CD4-positive, alpha-beta T cell (primary cell): ENCODE data around the gene PITPNM3. TPM values are rescaled to one million over a fixed set of nuclear protein-coding genes. Genes with fewer than 3 reads are reported as not detected.

Source experiments
- ATAC-seq: fragments of 200-7000 bp; cut with Tn5 transposase; one replicate; pipeline ENCODE4 v1.10.0; 2022; ENCODE audit warnings: mild to moderate bottlenecking; ENCODE audit not compliant: poor library complexity
- CTCF ChIA-PET: fragments of 350-600 bp; sonication (Branson Sonifier 250); formaldehyde crosslinking; loops from one replicate; lab custom pipeline; 2021; ENCODE audit warnings: antibody characterized with exemption, inconsistent platforms; lab: Charles Lee
- POLR2A ChIA-PET: fragments of 350-600 bp; sonication (Branson Sonifier 250); formaldehyde crosslinking; loops from one replicate; lab custom pipeline; 2021; ENCODE audit warnings: antibody characterized with exemption, inconsistent platforms; lab: Charles Lee
- DNase-seq, 14 experiments: peaks; one replicate each; pipeline ENCODE4 v3.0.0-alpha.2; 2013 to 2020; ENCODE audit warnings: mixed read lengths in 2 of 14
- H3K27ac ChIP-seq, 2 donors: one replicate each; pipeline versions ENCODE4 v1.5.1 to v1.7.0; 2013; ENCODE audit warnings: low read length in 2 of 2, low read depth in 1 of 2, mild to moderate bottlenecking in 1 of 2
- H3K27me3 ChIP-seq, 2 experiments: 1 replicate in 1 of 2; 2 replicates in 1 of 2; pipeline versions ENCODE4 v1.6.1 to v1.7.0; 2013; ENCODE audit warnings: low read length in 2 of 2, control low read depth in 1 of 2, mild to moderate bottlenecking in 1 of 2, moderate library complexity in 1 of 2; ENCODE audit not compliant: insufficient read depth in 2 of 2, control insufficient read depth in 1 of 2
- H3K36me3 ChIP-seq: one replicate; pipeline ENCODE4 v1.6.1; 2013; ENCODE audit warnings: low read length, control low read depth; ENCODE audit not compliant: insufficient read depth
- H3K4me1 ChIP-seq: one replicate; pipeline ENCODE4 v1.6.1; 2013; ENCODE audit warnings: low read length, control low read depth; ENCODE audit not compliant: insufficient read depth
- H3K4me3 ChIP-seq: one replicate; pipeline ENCODE4 v1.5.1; 2013; ENCODE audit warnings: mild to moderate bottlenecking, low read length, moderate library complexity
- H3K9me3 ChIP-seq, 2 experiments: 1 replicate in 1 of 2; 2 replicates in 1 of 2; pipeline versions ENCODE4 v1.6.1 to v1.7.0; 2013; ENCODE audit warnings: low read length in 2 of 2, mild to moderate bottlenecking in 2 of 2, control low read depth in 1 of 2, moderate library complexity in 1 of 2; ENCODE audit not compliant: control insufficient read depth in 1 of 2, insufficient read depth in 1 of 2
- H3K27ac Mint-ChIP-seq: one replicate; pipeline ENCODE4 v1.8.0; 2020; ENCODE audit warnings: mixed read lengths
- H3K27me3 Mint-ChIP-seq: one replicate; pipeline ENCODE4 v1.8.0; 2021; ENCODE audit warnings: mixed read lengths
- H3K36me3 Mint-ChIP-seq: one replicate; pipeline ENCODE4 v1.8.0; 2021; ENCODE audit warnings: low read depth, mixed read lengths
- H3K4me1 Mint-ChIP-seq: one replicate; pipeline ENCODE4 v1.8.0; 2021; ENCODE audit warnings: low read depth, mixed read lengths
- H3K4me3 Mint-ChIP-seq: one replicate; pipeline ENCODE4 v1.8.0; 2020; ENCODE audit warnings: mild to moderate bottlenecking, mixed read lengths
- H3K9me3 Mint-ChIP-seq: one replicate; pipeline ENCODE4 v1.8.0; 2020; ENCODE audit warnings: mixed read lengths
- intact Hi-C, 2 experiments: fragments of 100-400 bp; cut with DNase I in 1 of 2; cut with micrococcal nuclease in 1 of 2; formaldehyde crosslinking; loops; one replicate each; pipeline versions ENCODE4 v1.15.1 to v1.9.0; 2023 to 2025; cut with DNase I, micrococcal nuclease
- total RNA-seq, 174 experiments: library from RNA in 2 of 174; stranded (reverse) in 2 of 174; gene quantifications; one replicate each; pipeline ENCODE4 v1.2.3 and lab custom pipeline; 2021 to 2026
- TF ChIP-seq, protein P1 (sequence below): fragments of 200-600 bp; IDR thresholded peaks from one replicate; pipeline ENCODE4 v1.8.0; 2022; ENCODE audit warnings: antibody characterized with exemption, mild to moderate bottlenecking

The PITPNM3 gene
- total RNA-seq, 2 experiments from 2014 or later: 0.34 to 0.41 TPM

DNA sequence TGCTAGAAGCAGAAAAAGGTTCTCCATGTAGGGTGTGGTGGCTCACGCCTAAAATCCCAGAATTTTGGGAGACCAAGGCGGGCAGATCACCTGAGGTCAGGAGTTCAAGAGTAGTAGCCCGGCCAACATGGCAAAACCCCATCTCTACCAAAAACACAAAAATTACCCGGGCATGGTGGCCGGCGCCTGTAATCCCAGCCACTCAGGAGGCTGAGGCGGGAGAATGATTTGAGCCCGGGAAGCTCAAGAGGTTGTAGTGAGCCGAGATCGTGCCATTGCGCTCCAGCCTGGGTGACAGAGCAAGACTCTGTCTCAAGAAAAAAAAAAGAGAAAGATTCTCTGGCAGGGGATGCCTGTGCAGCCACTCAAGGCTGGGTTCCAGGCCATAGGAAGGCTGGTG is 54.2 kb downstream of the PITPNM3 start:
- Histone ChIP-seq H3K4me1 (no peaks in the 10 kb centered on the region), H3K27me3 (no peaks in the 10 kb centered on the region), H3K9me3 (peaks cover 0 to 10% of the 10 kb centered on the region in 2 experiments), H3K36me3 (no peaks in the 10 kb centered on the region), H3K4me3 (no peak overlapping the region), H3K27ac (no peak overlapping the region)
- no peaks in the 10 kb centered on the region for H3K36me3 Mint-ChIP-seq
- H3K27me3 Mint-ChIP-seq: no peaks in the 10 kb centered on the region
- H3K9me3 Mint-ChIP-seq: no peaks in the 10 kb centered on the region
- intact Hi-C loops: no loop called here
- H3K4me1 Mint-ChIP-seq: no peaks in the 10 kb centered on the region
- ATAC-seq (no peak), DNase-seq (no peak)
- TF ChIP-seq, protein P1, sequence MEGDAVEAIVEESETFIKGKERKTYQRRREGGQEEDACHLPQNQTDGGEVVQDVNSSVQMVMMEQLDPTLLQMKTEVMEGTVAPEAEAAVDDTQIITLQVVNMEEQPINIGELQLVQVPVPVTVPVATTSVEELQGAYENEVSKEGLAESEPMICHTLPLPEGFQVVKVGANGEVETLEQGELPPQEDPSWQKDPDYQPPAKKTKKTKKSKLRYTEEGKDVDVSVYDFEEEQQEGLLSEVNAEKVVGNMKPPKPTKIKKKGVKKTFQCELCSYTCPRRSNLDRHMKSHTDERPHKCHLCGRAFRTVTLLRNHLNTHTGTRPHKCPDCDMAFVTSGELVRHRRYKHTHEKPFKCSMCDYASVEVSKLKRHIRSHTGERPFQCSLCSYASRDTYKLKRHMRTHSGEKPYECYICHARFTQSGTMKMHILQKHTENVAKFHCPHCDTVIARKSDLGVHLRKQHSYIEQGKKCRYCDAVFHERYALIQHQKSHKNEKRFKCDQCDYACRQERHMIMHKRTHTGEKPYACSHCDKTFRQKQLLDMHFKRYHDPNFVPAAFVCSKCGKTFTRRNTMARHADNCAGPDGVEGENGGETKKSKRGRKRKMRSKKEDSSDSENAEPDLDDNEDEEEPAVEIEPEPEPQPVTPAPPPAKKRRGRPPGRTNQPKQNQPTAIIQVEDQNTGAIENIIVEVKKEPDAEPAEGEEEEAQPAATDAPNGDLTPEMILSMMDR: no peak
- POLR2A ChIA-PET: no interaction called here
- H3K4me3 Mint-ChIP-seq: no peak overlapping the region
- CTCF ChIA-PET: no interaction called here
- no peak overlapping the region for H3K27ac Mint-ChIP-seq

DNA sequence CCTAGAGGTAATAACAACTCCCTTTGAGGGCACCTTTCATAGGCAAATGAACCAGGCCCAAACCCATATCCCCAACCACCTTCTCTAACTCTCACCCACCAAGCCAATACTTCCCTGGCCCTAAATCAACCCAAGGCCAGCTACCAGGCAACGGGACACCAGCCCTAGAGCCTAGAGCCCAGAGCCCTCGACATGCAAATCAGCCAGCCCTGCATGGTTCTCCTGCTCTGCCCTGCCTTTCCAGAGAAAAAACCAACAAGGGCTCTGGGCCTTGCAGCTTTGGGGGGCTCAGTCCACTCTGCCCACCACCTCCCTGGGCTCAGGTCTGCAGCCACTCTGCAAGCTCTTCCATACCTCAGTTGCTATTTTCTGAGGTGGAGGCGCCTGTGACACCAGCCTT is 55.0 kb downstream of the PITPNM3 start:
- no peaks in the 10 kb centered on the region for H3K27me3 ChIP-seq
- no peak overlapping the region for H3K4me3 ChIP-seq
- peaks cover 2% of the 10 kb centered on the region for H3K4me1 ChIP-seq
- ChIA-PET CTCF (no interaction called here), POLR2A (no interaction called here)
- Mint-ChIP-seq H3K27ac (no peak overlapping the region), H3K36me3 (no peaks in the 10 kb centered on the region), H3K4me3 (no peak overlapping the region), H3K9me3 (no peaks in the 10 kb centered on the region), H3K27me3 (no peaks in the 10 kb centered on the region), H3K4me1 (peaks cover 5% of the 10 kb centered on the region)
- ATAC-seq (no peak), DNase-seq (no peak)
- peaks cover 0 to 10% of the 10 kb centered on the region in 2 experiments for H3K9me3 ChIP-seq
- H3K27ac ChIP-seq: no peak overlapping the region
- TF ChIP-seq, protein P1: no peak
- H3K36me3 ChIP-seq: no peaks in the 10 kb centered on the region
- intact Hi-C loops: no loop called here

DNA sequence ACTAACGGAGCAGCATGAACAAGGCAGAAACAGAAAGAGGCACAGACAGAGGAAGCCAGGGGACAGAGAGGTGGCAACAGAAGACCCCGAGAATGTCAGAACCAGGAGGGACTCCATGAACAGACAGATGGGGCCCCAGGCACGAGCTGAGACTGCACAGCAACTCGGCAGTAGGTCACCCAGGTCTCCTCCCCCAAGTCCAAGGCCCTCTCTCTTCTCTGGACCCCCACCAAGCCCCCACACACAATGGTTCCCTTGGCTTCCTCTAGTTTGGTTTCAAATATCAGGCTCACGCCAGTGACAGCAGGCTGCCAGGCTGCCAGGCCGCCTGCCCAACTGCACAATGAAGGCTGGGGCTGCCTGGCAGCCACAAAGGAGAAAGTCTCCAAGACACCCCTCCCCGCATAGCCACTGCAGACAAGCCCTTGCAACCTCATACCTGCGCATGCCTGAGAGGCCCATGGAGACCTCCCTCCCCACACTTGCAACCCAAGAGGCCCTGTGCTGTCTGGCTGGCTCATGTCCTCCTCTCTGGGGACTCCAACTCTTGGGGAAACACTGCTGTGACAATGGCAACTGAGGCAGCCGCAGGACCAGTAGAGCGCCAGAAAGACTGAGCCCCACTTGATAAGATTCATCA is 57.3 kb downstream of the PITPNM3 start:
- Mint-ChIP-seq H3K4me1 (peaks cover 16% of the 10 kb centered on the region), H3K36me3 (no peaks in the 10 kb centered on the region), H3K27me3 (no peaks in the 10 kb centered on the region), H3K9me3 (no peaks in the 10 kb centered on the region), H3K4me3 (no peak overlapping the region), H3K27ac (no peak overlapping the region)
- TF ChIP-seq, protein P1: no peak
- Histone ChIP-seq H3K27me3 (no peaks in the 10 kb centered on the region), H3K27ac (no peak overlapping the region), H3K9me3 (peaks cover 0 to 10% of the 10 kb centered on the region in 2 experiments), H3K4me3 (no peak overlapping the region), H3K4me1 (peaks cover 14% of the 10 kb centered on the region), H3K36me3 (no peaks in the 10 kb centered on the region)
- DNase-seq: peak in 1 of 14 experiments; percentile 10
- intact Hi-C loops: no loop called here
- CTCF ChIA-PET: no interaction called here
- no peak for ATAC-seq
- POLR2A ChIA-PET: no interaction called here
